ENCODE measurements around the gene MAN1A1.

- TF ChIP-seq CTCF (IDR thresholded peaks at IDR 0.05) (no peak), POLR2A (IDR thresholded peaks at IDR 0.05) (no peak)
These were observed 212.1 kb downstream of the MAN1A1 start for GRCh38 chr6:119137194-119138072.

All from body of pancreas (tissue), 4 donors.